HUES6 (cell line): ENCODE measurements around the gene DEFB123.
"Not testable (repeated sequence)": the region's sequence is repeated elsewhere in the genome, so short reads cannot be mapped to it uniquely, and the experiment has no call there.

Experiments used
- H3K27ac ChIP-seq: 2 replicates; pipeline ENCODE4 v1.7.0; 2013; ENCODE audit warnings: low read depth, mild to moderate bottlenecking, low read length, inconsistent platforms
- H3K27me3 ChIP-seq: 2 replicates; pipeline ENCODE4 v1.6.1; 2013; ENCODE audit warnings: low read length; ENCODE audit not compliant: control insufficient read depth, insufficient read depth
- H3K36me3 ChIP-seq: 2 replicates; pipeline ENCODE4 v1.6.1; 2013; ENCODE audit warnings: low read length; ENCODE audit not compliant: control insufficient read depth, insufficient read depth
- H3K4me1 ChIP-seq: 2 replicates; pipeline ENCODE4 v1.6.1; 2013; ENCODE audit warnings: low read length; ENCODE audit not compliant: control insufficient read depth, insufficient read depth
- H3K4me3 ChIP-seq: 2 replicates; pipeline ENCODE4 v1.5.1; 2013; ENCODE audit warnings: low read depth, low read length
- H3K9ac ChIP-seq: one replicate; pipeline ENCODE4 v1.6.1; 2013; ENCODE audit warnings: mild to moderate bottlenecking, low read length
- H3K9me3 ChIP-seq: 2 replicates; pipeline ENCODE4 v1.6.1; 2013; ENCODE audit warnings: low read depth, low read length; ENCODE audit not compliant: control insufficient read depth, insufficient read depth

The DEFB123 gene

GRCh38 chr20:31427576-31427975 lies 12.9 kb upstream of the DEFB123 start:
- H3K36me3 ChIP-seq, H3K9ac ChIP-seq: not testable (repeated sequence)
- H3K9me3 ChIP-seq: peaks cover 41% of the 10 kb centered on the region

GRCh38 chr20:31430568-31431115 lies 9.8 kb upstream of the DEFB123 start:
- Histone ChIP-seq H3K36me3 (no peaks in the 10 kb centered on the region), H3K4me1 (peaks cover 3% of the 10 kb centered on the region; the same call in 1 of the 2 replicates), H3K9ac (no peak overlapping the region), H3K27ac (no peak overlapping the region), H3K4me3 (no peak overlapping the region), H3K9me3 (peaks cover 33% of the 10 kb centered on the region; the same call in 1 of the 2 replicates), H3K27me3 (no peaks in the 10 kb centered on the region)

More at GRCh38 chr20:31427576-31427975, 12.9 kb upstream of the DEFB123 start:
- H3K27ac ChIP-seq, H3K27me3 ChIP-seq, H3K4me3 ChIP-seq, H3K4me1 ChIP-seq: not testable (repeated sequence)

GRCh38 chr20:31446084-31446819 lies 5.8 kb downstream of the DEFB123 start:
- no peaks in the 10 kb centered on the region for H3K36me3 ChIP-seq
- H3K9ac ChIP-seq: no peak overlapping the region
- no peak overlapping the region for H3K4me3 ChIP-seq
- no peaks in the 10 kb centered on the region for H3K27me3 ChIP-seq
- H3K9me3 ChIP-seq: peaks cover 72% of the 10 kb centered on the region; the same call in 1 of the 2 replicates
- H3K27ac ChIP-seq: no peak overlapping the region
- H3K4me1 ChIP-seq: no peaks in the 10 kb centered on the region; the same call in 1 of the 2 replicates

DNA sequence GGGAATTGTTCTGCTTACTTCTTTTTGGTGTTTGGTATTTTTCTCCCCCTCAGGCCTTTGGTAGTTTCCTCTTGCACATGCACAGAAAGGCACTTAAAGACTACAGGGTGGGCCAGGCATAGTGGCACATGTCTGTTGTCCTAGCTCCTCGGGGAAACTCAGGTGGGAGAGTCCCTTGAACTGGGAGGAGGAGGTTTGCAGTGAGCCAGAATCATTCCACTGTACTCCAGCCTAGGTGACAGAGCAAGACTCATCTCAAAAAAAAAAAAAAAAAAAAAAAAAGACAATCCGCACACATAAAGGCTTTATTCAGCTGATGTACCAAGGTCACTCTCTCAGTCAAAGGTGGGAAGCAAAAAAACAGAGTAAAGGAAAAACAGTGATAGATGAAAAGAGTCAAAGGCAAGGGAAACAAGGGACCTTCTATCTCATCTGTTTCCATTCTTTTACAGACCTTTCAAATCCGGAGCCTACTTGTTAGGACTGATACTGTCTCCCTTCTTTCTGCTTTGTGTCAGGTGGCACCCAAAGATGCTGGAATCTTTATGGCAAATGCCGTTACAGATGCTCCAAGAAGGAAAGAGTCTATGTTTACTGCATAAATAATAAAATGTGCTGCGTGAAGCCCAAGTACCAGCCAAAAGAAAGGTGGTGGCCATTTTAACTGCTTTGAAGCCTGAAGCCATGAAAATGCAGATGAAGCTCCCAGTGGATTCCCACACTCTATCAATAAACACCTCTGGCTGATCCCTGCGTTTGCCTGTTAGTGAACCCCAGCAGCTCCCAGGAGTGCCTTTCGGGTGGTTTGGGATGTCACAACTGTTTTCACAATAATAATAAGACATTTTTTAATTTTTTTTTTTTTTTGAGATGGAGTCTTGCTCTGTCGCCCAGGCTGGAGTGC lies 9.3 kb downstream of the DEFB123 start:
- no peaks in the 10 kb centered on the region; the same call in 1 of the 2 replicates for H3K4me1 ChIP-seq
- no peak overlapping the region for H3K4me3 ChIP-seq
- H3K27me3 ChIP-seq: no peaks in the 10 kb centered on the region
- H3K9me3 ChIP-seq: peaks cover 57% of the 10 kb centered on the region; the same call in 1 of the 2 replicates
- H3K27ac ChIP-seq: no peak overlapping the region
- H3K9ac ChIP-seq: no peak overlapping the region
- H3K36me3 ChIP-seq: no peaks in the 10 kb centered on the region

DNA sequence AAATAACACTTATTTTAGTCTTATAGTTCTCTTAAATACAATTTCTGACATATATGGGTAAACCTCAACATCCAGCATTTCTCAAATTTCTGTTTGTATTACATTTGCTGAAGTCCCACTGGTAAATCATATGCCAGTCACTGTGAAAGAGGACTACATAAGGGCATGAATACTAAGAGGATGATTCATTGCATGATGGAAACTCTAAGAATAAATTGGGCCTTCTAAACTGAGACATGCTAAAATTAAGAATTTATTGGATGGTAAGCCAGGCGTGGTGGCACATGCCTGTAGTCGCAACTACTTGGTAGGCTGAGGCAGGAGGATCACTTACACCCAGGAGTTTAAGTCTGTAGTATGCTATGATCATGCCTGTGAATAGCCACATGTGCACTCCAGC lies 12.1 kb downstream of the DEFB123 start:
- Histone ChIP-seq H3K4me1 (no peaks in the 10 kb centered on the region; the same call in 1 of the 2 replicates), H3K36me3 (no peaks in the 10 kb centered on the region), H3K27me3 (no peaks in the 10 kb centered on the region), H3K27ac (no peak overlapping the region), H3K4me3 (no peak overlapping the region), H3K9ac (no peak overlapping the region), H3K9me3 (peaks cover 45% of the 10 kb centered on the region; the same call in 1 of the 2 replicates)

- Histone ChIP-seq H3K9me3 (peaks cover 40% of the 10 kb centered on the region; the same call in 1 of the 2 replicates), H3K36me3 (no peaks in the 10 kb centered on the region), H3K27ac (no peak overlapping the region), H3K9ac (no peak overlapping the region), H3K27me3 (no peaks in the 10 kb centered on the region), H3K4me1 (no peaks in the 10 kb centered on the region; the same call in 1 of the 2 replicates), H3K4me3 (no peak overlapping the region)
Measured at GRCh38 chr20:31454361-31454760, 13.9 kb downstream of the DEFB123 start.

GRCh38 chr20:31470946-31471345 lies 30.5 kb downstream of the DEFB123 start:
- not testable (repeated sequence) for H3K4me3 ChIP-seq, H3K36me3 ChIP-seq, H3K4me1 ChIP-seq, H3K9ac ChIP-seq, H3K27ac ChIP-seq
- H3K27me3 ChIP-seq: peaks cover 33% of the 10 kb centered on the region
- peaks cover 43% of the 10 kb centered on the region for H3K9me3 ChIP-seq

DNA sequence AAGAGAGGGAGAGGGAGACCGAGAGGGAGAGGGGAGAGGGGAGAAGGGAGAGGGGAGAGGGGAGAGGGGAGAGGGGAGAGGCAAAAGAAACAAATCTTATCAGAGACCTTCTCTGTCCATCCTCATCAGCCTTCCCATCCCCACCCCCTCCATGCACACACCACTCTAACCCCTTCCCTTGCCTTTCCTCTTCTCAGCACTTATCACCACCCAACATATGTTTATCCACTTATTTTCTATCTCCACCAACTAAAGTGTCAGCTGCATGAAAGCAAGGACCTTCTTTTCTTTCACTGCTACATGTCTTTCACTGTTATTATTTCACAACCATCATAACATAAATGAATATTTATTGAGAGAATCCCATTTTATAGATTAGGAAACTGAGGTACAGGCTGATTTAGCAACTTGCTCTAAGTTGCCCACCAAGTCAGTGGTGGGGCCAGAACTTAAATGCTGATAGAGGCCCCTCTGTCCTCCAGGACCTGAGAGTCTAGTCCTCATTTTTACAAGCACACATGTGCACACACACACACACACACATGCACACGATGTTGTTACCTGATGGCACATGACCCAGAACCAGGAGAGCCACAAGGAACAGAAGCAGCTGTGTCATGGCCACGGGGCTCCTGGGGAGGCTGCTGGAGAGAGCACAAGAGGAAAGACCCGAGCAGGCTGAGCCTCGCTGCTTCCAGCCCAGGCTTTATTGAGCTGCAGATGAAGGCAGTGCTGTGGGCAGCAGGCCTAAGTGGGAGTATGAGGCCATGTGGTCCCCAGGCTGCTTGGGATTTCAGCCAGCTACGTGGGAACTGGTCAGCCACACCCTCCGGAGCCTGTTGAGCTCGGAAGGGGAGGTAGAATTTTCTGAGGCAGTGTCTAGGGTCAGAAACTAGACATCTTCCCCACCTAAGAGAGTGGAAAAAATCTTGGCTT lies 32.2 kb downstream of the DEFB123 start:
- H3K27me3 ChIP-seq: peaks cover 50% of the 10 kb centered on the region

GRCh38 chr20:31473331-31474096 lies 33.1 kb downstream of the DEFB123 start:
- Histone ChIP-seq H3K36me3 (no peaks in the 10 kb centered on the region), H3K4me3 (no peak overlapping the region), H3K9me3 (peaks cover 43% of the 10 kb centered on the region), H3K4me1 (no peaks in the 10 kb centered on the region; the same call in 1 of the 2 replicates), H3K27me3 (peaks cover 56% of the 10 kb centered on the region), H3K9ac (no peak overlapping the region), H3K27ac (no peak overlapping the region)

More for the DNA sequence above, 32.2 kb downstream of the DEFB123 start:
- H3K9me3 ChIP-seq: peaks cover 47% of the 10 kb centered on the region
- H3K4me1 ChIP-seq: no peaks in the 10 kb centered on the region; the same call in 1 of the 2 replicates
- H3K9ac ChIP-seq: no peak overlapping the region
- no peaks in the 10 kb centered on the region for H3K36me3 ChIP-seq
- H3K27ac ChIP-seq: no peak overlapping the region
- H3K4me3 ChIP-seq: no peak overlapping the region
